ENCODE results near the gene CFAP45. TPM values are rescaled to one million over a fixed set of nuclear protein-coding genes. Genes with fewer than 3 reads are reported as not detected.
A peak's percentile ranks its signal among the peaks of the same experiment; 100 is the strongest.

The CFAP45 gene
- total and polyA plus RNA-seq, 2 donors from 2014 or later, result 1.0 to 14.2 TPM

DNA sequence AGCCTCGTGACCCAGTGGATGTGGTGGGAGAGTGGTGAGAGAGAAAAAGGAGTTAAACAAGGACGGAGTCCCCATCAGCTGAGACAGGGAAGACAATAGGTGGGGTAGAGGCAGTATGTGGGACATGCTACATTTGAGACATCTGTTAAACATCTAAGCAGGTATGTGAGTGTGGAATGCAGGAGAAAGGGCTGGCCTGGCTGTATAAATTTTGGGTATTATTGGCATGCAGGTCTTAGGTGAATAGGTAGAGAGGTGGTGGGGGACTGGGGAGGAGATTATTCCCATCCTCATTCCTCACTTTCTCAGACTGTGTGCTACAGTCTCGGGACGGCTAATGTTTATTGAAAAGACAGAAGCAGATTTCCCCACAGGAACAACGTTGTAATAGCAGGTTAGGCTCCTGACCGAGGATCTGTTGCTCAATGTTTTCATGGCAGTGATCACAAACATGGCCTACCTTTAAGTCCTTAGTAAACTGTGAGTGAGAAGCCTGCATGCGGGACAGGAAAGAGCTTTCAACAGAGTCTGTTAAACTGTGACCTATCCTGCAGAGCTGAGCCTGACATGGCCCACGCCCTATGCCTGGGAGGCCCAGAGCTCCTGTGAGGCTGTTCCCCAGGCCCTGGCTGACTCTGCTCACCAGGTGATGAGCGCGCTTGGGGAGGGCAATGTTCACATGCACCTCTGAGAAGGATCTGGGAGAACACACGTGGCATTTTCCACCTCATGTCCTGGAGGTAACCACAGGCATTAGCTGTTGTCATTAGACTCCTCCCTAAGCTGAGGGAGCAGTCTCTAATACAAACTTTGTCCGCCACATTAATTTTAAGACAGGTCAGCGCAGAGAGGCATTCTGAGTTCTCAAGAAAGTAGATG lies 54.0 kb downstream of the CFAP45 start:
- H3K9me3 ChIP-seq (ENCODE audit: control insufficient read depth in 2 of 3, insufficient read depth in 1 of 3, low read length in 3 of 3), result no peaks in the 10 kb centered on the region
- peak in 4 of 5 donors; percentile 51 to 75 (median 64) for DNase-seq
- H3K36me3 ChIP-seq (ENCODE audit: control insufficient read depth in 2 of 3, insufficient read depth in 3 of 3, low read length in 3 of 3), result no peaks in the 10 kb centered on the region
- intact Hi-C loops (cut with DNase I), result no loop called here
- H3K4me3 ChIP-seq (ENCODE audit: low read length in 3 of 3), result no peak overlapping the region
- H3K4me1 ChIP-seq (ENCODE audit: control insufficient read depth in 2 of 3, insufficient read depth in 2 of 3, low read depth in 1 of 3, low read length in 3 of 3), result peaks cover 0 to 2% (median 2%) of the 10 kb centered on the region in 3 donors
- TF ChIP-seq, protein P1, sequence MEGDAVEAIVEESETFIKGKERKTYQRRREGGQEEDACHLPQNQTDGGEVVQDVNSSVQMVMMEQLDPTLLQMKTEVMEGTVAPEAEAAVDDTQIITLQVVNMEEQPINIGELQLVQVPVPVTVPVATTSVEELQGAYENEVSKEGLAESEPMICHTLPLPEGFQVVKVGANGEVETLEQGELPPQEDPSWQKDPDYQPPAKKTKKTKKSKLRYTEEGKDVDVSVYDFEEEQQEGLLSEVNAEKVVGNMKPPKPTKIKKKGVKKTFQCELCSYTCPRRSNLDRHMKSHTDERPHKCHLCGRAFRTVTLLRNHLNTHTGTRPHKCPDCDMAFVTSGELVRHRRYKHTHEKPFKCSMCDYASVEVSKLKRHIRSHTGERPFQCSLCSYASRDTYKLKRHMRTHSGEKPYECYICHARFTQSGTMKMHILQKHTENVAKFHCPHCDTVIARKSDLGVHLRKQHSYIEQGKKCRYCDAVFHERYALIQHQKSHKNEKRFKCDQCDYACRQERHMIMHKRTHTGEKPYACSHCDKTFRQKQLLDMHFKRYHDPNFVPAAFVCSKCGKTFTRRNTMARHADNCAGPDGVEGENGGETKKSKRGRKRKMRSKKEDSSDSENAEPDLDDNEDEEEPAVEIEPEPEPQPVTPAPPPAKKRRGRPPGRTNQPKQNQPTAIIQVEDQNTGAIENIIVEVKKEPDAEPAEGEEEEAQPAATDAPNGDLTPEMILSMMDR (IDR thresholded peaks at IDR 0.05; ENCODE audit: borderline replicate concordance, extremely low read depth, insufficient read depth), result no peak
- H3K9ac ChIP-seq (ENCODE audit: low read length in 3 of 3), result no peak overlapping the region
- FAIRE-seq, result no peak
- no peak overlapping the region for H3K27ac ChIP-seq (ENCODE audit: low read depth in 2 of 2, low read length in 2 of 2)
- no peaks in the 10 kb centered on the region for H3K27me3 ChIP-seq (ENCODE audit: control insufficient read depth, insufficient read depth, low read length)

DNA sequence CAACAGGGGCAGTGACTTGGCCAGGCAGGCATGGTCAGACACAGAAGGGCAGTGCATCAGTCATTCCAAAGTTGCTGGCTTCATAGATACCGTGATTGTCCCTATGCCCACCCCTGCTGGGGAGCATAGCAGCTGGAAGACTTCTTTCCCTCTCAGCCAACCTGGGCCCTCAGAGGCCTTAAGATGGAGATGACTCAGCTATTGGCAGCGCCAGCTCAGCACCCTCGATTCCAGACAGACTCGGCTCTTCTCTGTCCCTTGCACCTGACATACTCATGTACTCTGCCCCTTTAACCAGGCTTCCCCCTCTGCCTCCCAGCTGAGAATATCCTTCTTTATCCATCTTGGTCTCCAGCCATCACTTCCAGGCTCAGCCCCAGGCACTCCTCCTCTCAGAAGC lies 56.5 kb downstream of the CFAP45 start:
- Histone ChIP-seq H3K4me1 (ENCODE audit: control insufficient read depth in 2 of 3, insufficient read depth in 2 of 3, low read depth in 1 of 3, low read length in 3 of 3) (peaks cover 0 to 2% (median 2%) of the 10 kb centered on the region in 3 donors), H3K9ac (ENCODE audit: low read length in 3 of 3) (no peak overlapping the region), H3K27ac (ENCODE audit: low read depth in 2 of 2, low read length in 2 of 2) (no peak overlapping the region), H3K36me3 (ENCODE audit: control insufficient read depth in 2 of 3, insufficient read depth in 3 of 3, low read length in 3 of 3) (no peaks in the 10 kb centered on the region), H3K4me3 (ENCODE audit: low read length in 3 of 3) (no peak overlapping the region), H3K9me3 (ENCODE audit: control insufficient read depth in 2 of 3, insufficient read depth in 1 of 3, low read length in 3 of 3) (no peaks in the 10 kb centered on the region), H3K27me3 (ENCODE audit: control insufficient read depth, insufficient read depth, low read length) (no peaks in the 10 kb centered on the region)
- intact Hi-C loops (cut with DNase I), result no loop called here
- DNase-seq (no peak), FAIRE-seq (no peak)
- TF ChIP-seq, protein P1 (IDR thresholded peaks at IDR 0.05; ENCODE audit: borderline replicate concordance, extremely low read depth, insufficient read depth), result no peak

DNA sequence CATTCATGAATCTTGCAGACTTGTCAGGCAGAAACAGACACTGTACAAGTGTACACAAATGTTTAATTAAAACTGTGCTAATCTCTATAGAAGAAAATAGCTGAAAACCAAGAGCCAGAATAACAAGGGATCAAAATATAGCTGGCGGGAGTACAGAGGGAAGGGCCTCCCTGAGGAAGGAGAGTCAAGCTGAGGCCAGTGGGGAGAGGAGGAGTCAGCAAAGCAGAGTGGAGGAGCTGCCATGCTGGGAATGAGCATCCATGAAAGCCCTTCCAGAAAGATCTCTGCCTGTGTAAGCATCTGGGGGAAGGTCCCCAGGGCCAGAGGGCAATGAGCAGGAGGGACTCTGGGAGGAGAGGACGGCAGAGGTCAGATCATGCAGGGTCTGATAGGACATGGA lies 58.2 kb downstream of the CFAP45 start:
- Histone ChIP-seq H3K9ac (ENCODE audit: low read length in 3 of 3) (no peak overlapping the region), H3K4me3 (ENCODE audit: low read length in 3 of 3) (no peak overlapping the region), H3K27me3 (ENCODE audit: control insufficient read depth, insufficient read depth, low read length) (no peaks in the 10 kb centered on the region), H3K9me3 (ENCODE audit: control insufficient read depth in 2 of 3, insufficient read depth in 1 of 3, low read length in 3 of 3) (no peaks in the 10 kb centered on the region), H3K36me3 (ENCODE audit: control insufficient read depth in 2 of 3, insufficient read depth in 3 of 3, low read length in 3 of 3) (no peaks in the 10 kb centered on the region), H3K4me1 (ENCODE audit: control insufficient read depth in 2 of 3, insufficient read depth in 2 of 3, low read depth in 1 of 3, low read length in 3 of 3) (peaks cover 0 to 2% (median 2%) of the 10 kb centered on the region in 3 donors), H3K27ac (ENCODE audit: low read depth in 2 of 2, low read length in 2 of 2) (no peak overlapping the region)
- peak in 2 of 5 donors; percentile 40 to 72 for DNase-seq
- FAIRE-seq, result no peak
- TF ChIP-seq, protein P1 (IDR thresholded peaks at IDR 0.05; ENCODE audit: borderline replicate concordance, extremely low read depth, insufficient read depth), result no peak
- intact Hi-C loops (cut with DNase I), result no loop called here

All from kidney (tissue), 14 donors.